ENCODE measurements around the gene PGA4. TPM values are rescaled to one million over a fixed set of nuclear protein-coding genes. Genes with fewer than 3 reads are reported as not detected.

Gene PGA4
- total RNA-seq, 4 donors from 2014 or later = 1.6 to 25.4 TPM; not detected in 2

DNA sequence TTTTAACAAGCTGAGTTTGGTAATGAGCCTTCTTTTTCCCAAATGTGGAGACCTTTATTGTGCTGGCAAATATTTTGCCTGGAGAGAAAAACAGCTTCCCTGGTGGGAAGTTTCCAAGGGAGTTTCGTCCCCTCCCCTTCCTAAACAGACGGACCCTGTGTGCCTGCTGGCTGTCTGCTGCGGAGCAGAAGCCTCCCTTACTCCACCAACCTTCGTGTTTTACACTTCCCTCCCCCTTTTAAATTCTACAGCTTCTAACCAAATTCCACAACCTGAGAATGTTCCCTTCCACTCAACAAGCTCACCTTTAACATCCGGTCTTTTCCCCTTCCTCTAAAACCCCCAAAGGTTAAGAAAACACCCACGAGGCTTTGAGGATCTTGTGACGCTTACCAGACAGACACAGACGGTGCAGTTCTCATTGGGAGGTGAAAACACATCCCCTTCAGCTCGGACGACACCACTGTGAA lies 55.9 kb downstream of the PGA4 start:
- Histone ChIP-seq H3K27ac (no peak overlapping the region), H3K36me3 (no peaks in the 10 kb centered on the region), H3K4me3 (no peak overlapping the region), H3K27me3 (peaks cover 28% of the 10 kb centered on the region), H3K4me1 (peaks cover 0 to 4% (median 0%) of the 10 kb centered on the region in 4 donors), H3K9me3 (no peaks in the 10 kb centered on the region)
- intact Hi-C loops (cut with DNase I; ENCODE audit: low total_unique reads) = no loop called here
- TF ChIP-seq POLR2A (IDR thresholded peaks at IDR 0.05) = no peak
- TF ChIP-seq EP300 (IDR thresholded peaks at IDR 0.05; ENCODE audit: low read depth) = no peak
- TF ChIP-seq POLR2AphosphoS5 (IDR thresholded peaks at IDR 0.05) = no peak
- TF ChIP-seq, protein P1, sequence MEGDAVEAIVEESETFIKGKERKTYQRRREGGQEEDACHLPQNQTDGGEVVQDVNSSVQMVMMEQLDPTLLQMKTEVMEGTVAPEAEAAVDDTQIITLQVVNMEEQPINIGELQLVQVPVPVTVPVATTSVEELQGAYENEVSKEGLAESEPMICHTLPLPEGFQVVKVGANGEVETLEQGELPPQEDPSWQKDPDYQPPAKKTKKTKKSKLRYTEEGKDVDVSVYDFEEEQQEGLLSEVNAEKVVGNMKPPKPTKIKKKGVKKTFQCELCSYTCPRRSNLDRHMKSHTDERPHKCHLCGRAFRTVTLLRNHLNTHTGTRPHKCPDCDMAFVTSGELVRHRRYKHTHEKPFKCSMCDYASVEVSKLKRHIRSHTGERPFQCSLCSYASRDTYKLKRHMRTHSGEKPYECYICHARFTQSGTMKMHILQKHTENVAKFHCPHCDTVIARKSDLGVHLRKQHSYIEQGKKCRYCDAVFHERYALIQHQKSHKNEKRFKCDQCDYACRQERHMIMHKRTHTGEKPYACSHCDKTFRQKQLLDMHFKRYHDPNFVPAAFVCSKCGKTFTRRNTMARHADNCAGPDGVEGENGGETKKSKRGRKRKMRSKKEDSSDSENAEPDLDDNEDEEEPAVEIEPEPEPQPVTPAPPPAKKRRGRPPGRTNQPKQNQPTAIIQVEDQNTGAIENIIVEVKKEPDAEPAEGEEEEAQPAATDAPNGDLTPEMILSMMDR (IDR thresholded peaks at IDR 0.05) = no peak
- DNase-seq = no peak
- in situ Hi-C loops (cut with MboI; ENCODE audit: low pct_ligation_motif_present in 1 of 4, low pct_unique_long_range_greater_than_20kb in 1 of 4, low sequenced_read_pairs in 3 of 4) = no loop called here
- 57 to 74% methylated on average over 5 to 10 of the region's 10 CpGs for WGBS, 2 donors (ENCODE audit: low coverage in 1 of 2)

DNA sequence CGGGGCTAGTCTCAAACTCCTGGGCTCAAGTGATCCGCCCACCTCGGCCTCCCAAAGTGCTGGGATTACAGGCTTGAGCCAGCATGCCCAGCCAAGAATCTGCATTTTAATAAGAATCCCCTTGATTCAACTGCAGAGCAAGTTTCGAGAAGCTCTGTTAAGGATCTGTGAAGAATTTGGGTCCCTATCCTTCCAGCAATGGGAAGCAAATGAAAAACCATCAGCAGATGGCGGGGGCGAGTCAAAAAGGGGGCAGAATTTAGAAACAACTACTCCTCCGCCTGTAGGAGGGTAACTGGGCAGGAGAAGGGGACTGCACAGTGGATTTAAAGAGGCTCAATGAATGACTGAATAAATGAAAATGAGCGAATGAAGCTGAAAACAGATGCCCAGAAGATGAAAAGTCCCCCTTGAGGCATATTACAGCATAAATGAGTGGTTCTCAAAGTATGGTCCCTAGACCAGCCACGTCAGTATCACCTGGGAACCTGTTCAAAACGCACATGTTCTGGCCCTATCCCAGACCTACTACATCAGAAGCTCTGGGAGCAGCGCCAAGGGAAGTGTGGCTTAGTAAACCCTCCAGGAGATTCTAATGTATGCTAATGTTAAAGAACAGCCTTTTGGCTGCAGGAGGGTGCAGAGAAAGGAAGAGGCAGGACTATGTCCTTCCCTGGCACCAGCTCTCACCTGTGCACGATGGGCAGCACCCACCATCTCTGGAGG lies 58.0 kb downstream of the PGA4 start:
- Histone ChIP-seq H3K4me1 (peaks cover 0 to 4% (median 0%) of the 10 kb centered on the region in 4 donors), H3K27ac (no peak overlapping the region), H3K9me3 (no peaks in the 10 kb centered on the region), H3K4me3 (no peak overlapping the region), H3K27me3 (peaks cover 24% of the 10 kb centered on the region), H3K36me3 (no peaks in the 10 kb centered on the region)
- intact Hi-C loops (cut with DNase I; ENCODE audit: low total_unique reads) (no loop called here), in situ Hi-C loops (cut with MboI; ENCODE audit: low pct_ligation_motif_present in 1 of 4, low pct_unique_long_range_greater_than_20kb in 1 of 4, low sequenced_read_pairs in 3 of 4) (no loop called here)
- WGBS, 2 donors (ENCODE audit: low coverage in 1 of 2) = 73 to 75% methylated on average over 6 to 12 of the region's 12 CpGs
- DNase-seq = no peak
- TF ChIP-seq POLR2AphosphoS5 (IDR thresholded peaks at IDR 0.05) = no peak
- no peak for TF ChIP-seq EP300 (IDR thresholded peaks at IDR 0.05; ENCODE audit: low read depth)
- TF ChIP-seq, protein P1 (IDR thresholded peaks at IDR 0.05) = no peak
- no peak for TF ChIP-seq POLR2A (IDR thresholded peaks at IDR 0.05)

- H3K27me3 ChIP-seq = peaks cover 19% of the 10 kb centered on the region
- no peaks in the 10 kb centered on the region for H3K36me3 ChIP-seq
- peak overlapping the region in 1 of 4 donors; percentile 31 for H3K4me3 ChIP-seq
- TF ChIP-seq EP300 (IDR thresholded peaks at IDR 0.05; ENCODE audit: low read depth) (no peak), POLR2A (IDR thresholded peaks at IDR 0.05) (no peak), POLR2AphosphoS5 (IDR thresholded peaks at IDR 0.05) (no peak)
- TF ChIP-seq, protein P1 (IDR thresholded peaks at IDR 0.05) = no peak
- intact Hi-C loops (cut with DNase I; ENCODE audit: low total_unique reads) = no loop called here
- no peak overlapping the region for H3K27ac ChIP-seq
- no peaks in the 10 kb centered on the region for H3K9me3 ChIP-seq
- peaks cover 0 to 4% (median 0%) of the 10 kb centered on the region in 4 donors for H3K4me1 ChIP-seq
- no peak for DNase-seq
- WGBS, 2 donors (ENCODE audit: low coverage in 1 of 2) = 76 to 88% methylated on average over 6 to 20 of the region's 20 CpGs
- in situ Hi-C loops (cut with MboI; ENCODE audit: low pct_ligation_motif_present in 1 of 4, low pct_unique_long_range_greater_than_20kb in 1 of 4, low sequenced_read_pairs in 3 of 4) = no loop called here
These were observed 58.9 kb downstream of the PGA4 start for GRCh38 chr11:61280883-61281580.

Other genes starting within 250 kb of the PGA4 start
- 1 to 10 TPM in 3 of 4 donors, not detected in 1; 1.6 to 7.5 (median 3.7) TPM for gene CD5, start 119.9 kb upstream of the PGA4 start, total RNA-seq
- gene VPS37C, start 60.9 kb upstream of the PGA4 start, total RNA-seq = 10 to 100 TPM in 3 of 4 donors, 1 to 10 TPM in 1; 8.6 to 23.3 (median 20.5) TPM
- gene PGA3, start 18.8 kb upstream of the PGA4 start, total RNA-seq = 10 to 100 TPM in 1 of 4 donors, 1 to 10 TPM in 1, not detected in 2; 1.5 to 20.1 TPM
- 10 to 100 TPM in 1 of 4 donors, under 1 TPM in 1, not detected in 2; 0.55 to 15.0 TPM for gene PGA5, start 18.8 kb downstream of the PGA4 start, total RNA-seq
- gene VWCE, start 73.0 kb downstream of the PGA4 start, total RNA-seq = 1 to 10 TPM in 1 of 4 donors, under 1 TPM in 2, not detected in 1; 0.16 to 2.2 (median 0.41) TPM
- 100 to 1,000 TPM; 105 to 127 (median 123) TPM for gene DDB1, start 110.8 kb downstream of the PGA4 start, total RNA-seq
- gene TKFC, start 110.9 kb downstream of the PGA4 start, total RNA-seq = 100 to 1,000 TPM in 1 of 4 donors, 10 to 100 TPM in 3; 32.9 to 103 (median 40.4) TPM
- 100 to 1,000 TPM in 2 of 4 donors, 10 to 100 TPM in 2; 68.1 to 157 (median 93.6) TPM for gene CYB561A3, start 139.5 kb downstream of the PGA4 start, total RNA-seq
- 10 to 100 TPM; 27.9 to 51.6 (median 35.6) TPM for gene TMEM138, start 140.0 kb downstream of the PGA4 start, total RNA-seq
- 10 to 100 TPM in 3 of 4 donors, 1 to 10 TPM in 1; 1.9 to 32.8 (median 14.6) TPM for gene TMEM216, start 170.2 kb downstream of the PGA4 start, total RNA-seq
- 10 to 100 TPM; 43.6 to 65.1 (median 53.7) TPM for gene CPSF7, start 207.6 kb downstream of the PGA4 start, total RNA-seq
- 100 to 1,000 TPM in 1 of 4 donors, 10 to 100 TPM in 3; 65.8 to 122 (median 81.4) TPM for gene SDHAF2, start 207.8 kb downstream of the PGA4 start, total RNA-seq

All from transverse colon (tissue), 4 donors.